HPDE6-E6E7 (cell line): ENCODE measurements around the gene CR2.
"Not testable (repeated sequence)": the region's sequence is repeated elsewhere in the genome, so short reads cannot be mapped to it uniquely, and the experiment has no call there.

Experiments
- DNase-seq: peaks from one replicate; pipeline ENCODE4 v3.0.0; 2011; ENCODE audit warnings: missing footprints; ENCODE audit errors: extremely low spot score

CR2 gene

GRCh38 chr1:207504438-207504837 lies 50.3 kb downstream of the CR2 start:
- no peak for DNase-seq

GRCh38 chr1:207510444-207510843 lies 56.3 kb downstream of the CR2 start:
- DNase-seq = no peak

DNA sequence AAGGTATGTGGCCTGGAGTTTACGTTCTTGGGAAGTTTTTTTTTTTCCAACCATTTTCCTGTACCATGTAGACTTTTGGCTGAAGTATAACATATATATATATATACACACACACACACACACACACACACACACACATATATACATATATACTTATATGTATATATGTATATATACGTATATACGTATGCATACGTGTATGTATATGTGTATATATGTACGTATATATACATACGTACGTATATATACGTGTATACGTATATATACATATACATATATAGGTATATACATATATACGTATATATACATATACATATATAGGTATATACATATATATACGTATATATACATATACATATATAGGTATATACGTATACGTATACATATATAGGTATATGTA lies 60.8 kb downstream of the CR2 start:
- DNase-seq = no peak

DNA sequence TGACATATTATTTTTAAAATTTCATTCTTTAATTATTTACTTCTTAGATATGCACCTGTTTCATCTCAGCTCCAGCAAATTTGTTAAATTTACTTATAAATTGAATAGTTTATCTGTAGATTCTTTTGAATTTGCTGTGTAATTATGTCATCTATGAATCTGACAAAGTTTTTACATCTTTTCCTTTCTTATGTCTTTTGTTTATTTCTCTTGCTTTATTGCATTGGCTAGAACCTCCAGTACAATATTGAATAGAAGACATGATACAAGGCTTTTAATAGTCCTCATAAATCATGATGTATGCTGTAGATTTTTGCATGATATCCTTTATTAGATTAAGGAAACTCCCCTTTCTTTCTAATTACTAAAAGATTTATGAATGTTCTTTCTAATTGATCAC lies 62.6 kb downstream of the CR2 start:
- no peak for DNase-seq

- no peak for DNase-seq
These were observed 64.6 kb downstream of the CR2 start for GRCh38 chr1:207518608-207519236.

DNA sequence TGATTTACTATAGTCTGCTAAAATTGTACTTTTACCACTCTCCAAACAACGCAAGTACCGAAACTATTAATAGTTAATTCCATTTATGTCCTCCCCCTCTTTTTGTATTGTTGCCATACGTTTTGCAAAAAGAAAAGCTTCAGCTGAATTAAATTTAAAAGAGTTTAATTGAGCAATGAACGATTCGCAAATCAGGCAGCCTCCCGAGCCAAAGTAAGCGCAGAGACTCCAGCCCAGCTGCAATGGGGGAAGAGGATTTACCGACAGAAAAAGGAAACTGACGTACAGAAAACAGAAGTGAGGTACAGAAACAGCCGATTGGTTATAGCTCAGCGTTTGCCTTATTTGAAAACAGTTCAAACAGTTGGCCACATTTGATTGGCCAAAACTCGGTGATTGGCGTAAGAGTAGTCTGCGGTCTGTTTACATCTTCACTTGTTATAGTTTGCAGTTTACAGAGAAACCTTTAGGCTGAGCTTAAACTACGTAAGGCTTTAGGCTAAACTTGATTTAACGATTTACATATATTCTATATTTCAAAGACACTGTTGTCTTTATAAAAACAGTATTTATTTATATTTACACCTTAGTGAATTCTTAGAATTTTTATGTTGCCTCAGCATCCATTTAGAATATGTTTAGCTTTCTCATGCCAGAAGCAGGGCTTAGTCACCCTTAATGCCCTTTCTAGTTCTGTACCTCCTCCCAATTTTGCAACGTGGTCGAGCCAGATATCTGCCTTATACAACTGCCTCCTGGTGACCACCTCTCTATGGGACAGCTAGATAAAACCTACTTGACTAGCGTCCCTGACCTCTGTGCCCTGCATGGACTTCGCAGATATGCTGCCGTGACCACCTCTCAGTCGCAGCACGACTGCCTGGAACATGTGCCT lies 65.6 kb downstream of the CR2 start:
- DNase-seq = no peak

DNA sequence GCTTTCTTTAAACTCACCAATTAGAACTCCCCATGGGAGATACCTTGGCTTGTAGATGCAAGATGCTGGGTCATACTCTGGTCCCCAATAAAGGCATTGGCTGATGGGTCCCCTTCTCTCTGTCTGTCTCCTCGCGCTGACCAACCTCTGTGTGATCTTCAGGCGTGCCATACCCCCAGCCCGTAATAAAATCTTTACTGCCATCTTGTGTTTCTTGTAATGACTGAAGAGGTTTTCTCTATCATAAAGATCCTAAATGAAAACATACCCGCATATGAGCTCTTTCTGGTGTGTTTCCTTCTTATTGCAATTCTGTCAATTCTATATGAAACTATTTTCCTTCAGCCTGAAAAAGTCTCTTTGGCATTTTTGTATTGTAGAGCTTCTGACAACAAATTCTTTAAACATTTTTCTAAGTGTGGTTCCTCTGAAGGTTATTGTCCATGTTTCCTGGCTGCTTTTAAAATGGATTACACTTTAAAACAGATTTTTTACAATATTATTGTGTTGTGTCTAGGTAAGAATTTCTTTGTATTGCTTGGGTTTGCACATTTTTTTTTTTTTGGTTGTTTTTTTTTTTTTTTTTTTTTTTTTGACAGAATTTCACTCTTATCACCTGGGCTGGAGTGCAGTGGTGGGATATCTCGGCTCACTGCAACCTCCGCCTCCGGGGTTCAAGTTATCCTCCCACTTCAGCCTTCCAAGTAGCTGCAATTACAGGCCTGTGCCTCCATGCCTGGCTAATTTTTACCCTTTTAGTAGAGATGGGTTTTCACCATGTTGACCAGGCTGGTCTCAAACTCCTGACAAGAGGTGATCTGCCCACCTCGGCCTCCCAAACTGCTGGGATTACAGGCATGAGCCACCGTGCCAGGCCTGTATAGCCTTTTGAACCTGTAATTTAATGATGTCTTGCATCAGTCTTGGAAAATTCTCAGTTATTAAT lies 66.5 kb downstream of the CR2 start:
- not testable (repeated sequence) for DNase-seq

GRCh38 chr1:207525239-207525638 lies 71.1 kb downstream of the CR2 start:
- DNase-seq = not testable (repeated sequence)

GRCh38 chr1:207528401-207528800 lies 74.3 kb downstream of the CR2 start:
- not testable (repeated sequence) for DNase-seq

- not testable (repeated sequence) for DNase-seq
These were observed 82.1 kb downstream of the CR2 start for GRCh38 chr1:207536263-207536662.
